GM23338 (cell line): ENCODE data around the gene FARP1. TPM values are rescaled to one million over a fixed set of nuclear protein-coding genes. Genes with fewer than 3 reads are reported as not detected.
A peak's percentile ranks its signal among the peaks of the same experiment; 100 is the strongest.

Experiments used
- ATAC-seq: fragments of 200-7000 bp; cut with Tn5 transposase; 3 replicates; pipeline ENCODE4 v1.9.1; 2020
- DNase-seq: peaks from one replicate; pipeline ENCODE4 v3.0.0-alpha.2; 2015; ENCODE audit warnings: low spot score
- H2AFZ ChIP-seq: fragments of 200-600 bp; sonication (generic); 2 replicates; pipeline ENCODE4 v1.8.0; 2016; ENCODE audit warnings: antibody characterized with exemption, mild to moderate bottlenecking, moderate library complexity
- H3F3A ChIP-seq: fragments of 200-600 bp; sonication (generic); replicated peaks from 2 replicates; pipeline ENCODE4 v1.8.0; 2017; ENCODE audit warnings: antibody characterized with exemption, mixed run types, low read depth
- H3K27ac ChIP-seq: fragments of 200-600 bp; sonication (generic); 2 replicates; pipeline ENCODE4 v1.6.1; 2016; ENCODE audit warnings: low read depth
- H3K27me3 ChIP-seq: fragments of 200-600 bp; sonication (generic); 2 replicates; pipeline ENCODE4 v1.8.0; 2016; ENCODE audit warnings: mild to moderate bottlenecking, mixed run types, moderate library complexity; ENCODE audit not compliant: insufficient read depth
- H3K36me3 ChIP-seq: fragments of 200-600 bp; sonication (generic); 2 replicates; pipeline ENCODE4 v1.8.0; 2016; ENCODE audit warnings: mild to moderate bottlenecking; ENCODE audit not compliant: insufficient read depth
- H3K4me1 ChIP-seq: fragments of 200-600 bp; sonication (generic); 2 replicates; pipeline ENCODE4 v1.8.0; 2016; ENCODE audit warnings: mild to moderate bottlenecking, moderate library complexity; ENCODE audit not compliant: insufficient read depth
- H3K4me2 ChIP-seq: fragments of 200-600 bp; sonication (generic); 2 replicates; pipeline ENCODE4 v1.7.1; 2017; ENCODE audit warnings: mixed run types
- H3K4me3 ChIP-seq: fragments of 200-600 bp; sonication (generic); 2 replicates; pipeline ENCODE4 v1.6.1; 2016; ENCODE audit warnings: mixed run types
- H3K79me2 ChIP-seq: fragments of 200-600 bp; sonication (generic); replicated peaks from 2 replicates; pipeline ENCODE4 v1.8.0; 2017; ENCODE audit warnings: mild to moderate bottlenecking; ENCODE audit not compliant: insufficient read depth
- H3K9me2 ChIP-seq: fragments of 200-600 bp; sonication (generic); 2 replicates; pipeline ENCODE4 v1.8.0; 2017; ENCODE audit not compliant: insufficient read depth
- H4K20me1 ChIP-seq: fragments of 200-600 bp; sonication (generic); replicated peaks from 2 replicates; pipeline ENCODE4 v1.8.0; 2017; ENCODE audit warnings: mild to moderate bottlenecking; ENCODE audit not compliant: insufficient read depth
- H3K27ac Mint-ChIP-seq: 2 replicates; pipeline ENCODE4 v1.8.0; 2020; ENCODE audit warnings: inconsistent platforms, mild to moderate bottlenecking, moderate library complexity, mixed read lengths
- H3K27me3 Mint-ChIP-seq: 3 replicates; pipeline ENCODE4 v1.8.0; 2022; ENCODE audit warnings: low read depth, mild to moderate bottlenecking, moderate library complexity, mixed read lengths, inconsistent platforms; ENCODE audit not compliant: insufficient read depth, poor library complexity
- H3K36me3 Mint-ChIP-seq: 3 replicates; pipeline ENCODE4 v1.8.0; 2021; ENCODE audit warnings: low read depth, mild to moderate bottlenecking, inconsistent platforms, moderate library complexity, mixed read lengths
- H3K4me1 Mint-ChIP-seq: 3 replicates; pipeline ENCODE4 v1.8.0; 2020; ENCODE audit warnings: mild to moderate bottlenecking, inconsistent platforms, mixed read lengths
- H3K4me3 Mint-ChIP-seq: 3 replicates; pipeline ENCODE4 v1.8.0; 2021; ENCODE audit warnings: moderate library complexity, mild to moderate bottlenecking, inconsistent platforms, mixed read lengths
- H3K9me3 Mint-ChIP-seq: 3 replicates; pipeline ENCODE4 v1.8.0; 2020; ENCODE audit warnings: moderate library complexity, mild to moderate bottlenecking, inconsistent platforms, mixed read lengths
- EZH2phosphoT487 ChIP-seq: fragments of 200-600 bp; sonication (generic); IDR thresholded peaks from one replicate; pipeline ENCODE4 v1.8.1; 2018; ENCODE audit warnings: antibody characterized with exemption; ENCODE audit not compliant: unreplicated experiment
- POLR2AphosphoS5 ChIP-seq: IDR thresholded peaks from 2 replicates; pipeline ENCODE4 v1.6.1; 2016; ENCODE audit warnings: antibody characterized with exemption, low read depth
- STAT1 ChIP-seq: IDR thresholded peaks from one replicate; pipeline ENCODE4 v1.6.1; 2016; ENCODE audit warnings: antibody characterized with exemption; ENCODE audit not compliant: unreplicated experiment
- polyA plus RNA-seq: library from polyadenylated mRNA; unstranded; fragments of >200 nt; fragmentation: Nextera tagmentation; extraction: Ambion mirVana; gene quantifications from 2 replicates; pipeline ENCODE4 v1.2.1, GENCODE V29; 2016
- total RNA-seq: library from RNA; depleted of rRNA; stranded (reverse); fragments of >200 nt; shearing (Covaris generic); gene quantifications from 2 replicates; pipeline ENCODE4 v1.2.3, GENCODE V29; 2014
- TF ChIP-seq, protein P1 (sequence below): IDR thresholded peaks from one replicate; pipeline ENCODE4 v1.6.1; 2018; ENCODE audit warnings: antibody characterized with exemption; ENCODE audit not compliant: unreplicated experiment
- TF ChIP-seq, protein P2 (sequence below), 2 experiments: fragments of 200-600 bp in 1 of 2; sonication (generic) in 1 of 2; conservative IDR thresholded peaks; 2 replicates each; pipeline versions ENCODE4 v1.5.1 to v1.6.1; 2016 to 2017; ENCODE audit warnings: antibody characterized with exemption in 2 of 2, low read depth in 2 of 2, mild to moderate bottlenecking in 2 of 2, moderate library complexity in 1 of 2

FARP1 gene
- total and polyA plus RNA-seq, 2 experiments from 2014 or later: 53.6 to 82.5 TPM

DNA sequence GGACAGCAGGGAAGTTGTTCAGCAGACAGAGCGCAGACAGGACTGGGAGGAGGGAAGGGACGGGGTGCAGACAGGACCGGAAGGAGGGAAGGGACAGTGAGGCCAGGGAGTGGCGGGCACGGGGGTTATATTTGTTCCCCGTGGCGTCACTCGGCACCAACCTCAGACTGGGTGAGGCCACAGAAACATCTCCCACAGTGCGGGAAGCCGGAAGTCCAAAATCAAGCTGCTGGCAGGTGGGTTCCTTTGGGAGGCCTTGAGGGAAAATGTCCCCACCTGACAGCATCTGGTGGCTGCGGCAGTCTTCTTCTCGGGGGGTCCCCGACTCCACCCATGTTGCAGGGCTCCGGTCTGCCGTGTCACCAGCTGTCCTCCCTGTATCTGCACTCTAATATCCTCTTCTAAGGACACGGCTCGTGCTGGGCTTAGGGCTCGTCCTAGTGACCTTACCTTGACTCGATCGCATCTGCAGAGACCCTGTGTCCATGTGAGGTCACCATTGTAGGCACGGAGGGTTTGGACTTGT lies 301.0 kb downstream of the FARP1 start (continued):
- TF ChIP-seq, protein P1, sequence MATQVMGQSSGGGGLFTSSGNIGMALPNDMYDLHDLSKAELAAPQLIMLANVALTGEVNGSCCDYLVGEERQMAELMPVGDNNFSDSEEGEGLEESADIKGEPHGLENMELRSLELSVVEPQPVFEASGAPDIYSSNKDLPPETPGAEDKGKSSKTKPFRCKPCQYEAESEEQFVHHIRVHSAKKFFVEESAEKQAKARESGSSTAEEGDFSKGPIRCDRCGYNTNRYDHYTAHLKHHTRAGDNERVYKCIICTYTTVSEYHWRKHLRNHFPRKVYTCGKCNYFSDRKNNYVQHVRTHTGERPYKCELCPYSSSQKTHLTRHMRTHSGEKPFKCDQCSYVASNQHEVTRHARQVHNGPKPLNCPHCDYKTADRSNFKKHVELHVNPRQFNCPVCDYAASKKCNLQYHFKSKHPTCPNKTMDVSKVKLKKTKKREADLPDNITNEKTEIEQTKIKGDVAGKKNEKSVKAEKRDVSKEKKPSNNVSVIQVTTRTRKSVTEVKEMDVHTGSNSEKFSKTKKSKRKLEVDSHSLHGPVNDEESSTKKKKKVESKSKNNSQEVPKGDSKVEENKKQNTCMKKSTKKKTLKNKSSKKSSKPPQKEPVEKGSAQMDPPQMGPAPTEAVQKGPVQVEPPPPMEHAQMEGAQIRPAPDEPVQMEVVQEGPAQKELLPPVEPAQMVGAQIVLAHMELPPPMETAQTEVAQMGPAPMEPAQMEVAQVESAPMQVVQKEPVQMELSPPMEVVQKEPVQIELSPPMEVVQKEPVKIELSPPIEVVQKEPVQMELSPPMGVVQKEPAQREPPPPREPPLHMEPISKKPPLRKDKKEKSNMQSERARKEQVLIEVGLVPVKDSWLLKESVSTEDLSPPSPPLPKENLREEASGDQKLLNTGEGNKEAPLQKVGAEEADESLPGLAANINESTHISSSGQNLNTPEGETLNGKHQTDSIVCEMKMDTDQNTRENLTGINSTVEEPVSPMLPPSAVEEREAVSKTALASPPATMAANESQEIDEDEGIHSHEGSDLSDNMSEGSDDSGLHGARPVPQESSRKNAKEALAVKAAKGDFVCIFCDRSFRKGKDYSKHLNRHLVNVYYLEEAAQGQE: no peak
- TF ChIP-seq, protein P2, sequence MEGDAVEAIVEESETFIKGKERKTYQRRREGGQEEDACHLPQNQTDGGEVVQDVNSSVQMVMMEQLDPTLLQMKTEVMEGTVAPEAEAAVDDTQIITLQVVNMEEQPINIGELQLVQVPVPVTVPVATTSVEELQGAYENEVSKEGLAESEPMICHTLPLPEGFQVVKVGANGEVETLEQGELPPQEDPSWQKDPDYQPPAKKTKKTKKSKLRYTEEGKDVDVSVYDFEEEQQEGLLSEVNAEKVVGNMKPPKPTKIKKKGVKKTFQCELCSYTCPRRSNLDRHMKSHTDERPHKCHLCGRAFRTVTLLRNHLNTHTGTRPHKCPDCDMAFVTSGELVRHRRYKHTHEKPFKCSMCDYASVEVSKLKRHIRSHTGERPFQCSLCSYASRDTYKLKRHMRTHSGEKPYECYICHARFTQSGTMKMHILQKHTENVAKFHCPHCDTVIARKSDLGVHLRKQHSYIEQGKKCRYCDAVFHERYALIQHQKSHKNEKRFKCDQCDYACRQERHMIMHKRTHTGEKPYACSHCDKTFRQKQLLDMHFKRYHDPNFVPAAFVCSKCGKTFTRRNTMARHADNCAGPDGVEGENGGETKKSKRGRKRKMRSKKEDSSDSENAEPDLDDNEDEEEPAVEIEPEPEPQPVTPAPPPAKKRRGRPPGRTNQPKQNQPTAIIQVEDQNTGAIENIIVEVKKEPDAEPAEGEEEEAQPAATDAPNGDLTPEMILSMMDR (conservative IDR thresholded peaks at IDR 0.05; ENCODE audit: low read depth in 2 of 2): no peak
- TF ChIP-seq EZH2phosphoT487: no peak

DNA sequence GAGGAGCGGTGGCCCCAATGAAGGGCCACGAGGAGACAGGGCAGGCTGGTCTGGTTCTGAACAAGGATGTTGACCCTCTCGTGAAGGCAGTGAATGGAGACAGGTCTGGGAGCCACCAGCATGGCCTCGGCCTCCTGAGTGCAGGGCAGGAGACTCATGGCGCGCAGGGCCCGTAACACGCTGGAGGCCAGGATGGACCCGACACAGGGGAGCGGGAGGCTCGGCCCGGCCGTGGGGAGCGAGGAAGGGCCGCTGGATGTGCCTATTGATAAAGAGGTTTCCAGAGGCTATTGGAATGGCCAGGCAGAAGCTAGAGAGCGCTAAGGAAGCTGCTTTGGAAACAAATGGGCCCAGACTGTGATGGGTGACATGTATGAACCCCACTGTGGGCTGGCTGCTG lies 301.5 kb downstream of the FARP1 start:
- no peak overlapping the region for H3K4me3 Mint-ChIP-seq
- Histone ChIP-seq H3K4me3 (no peak overlapping the region), H2AFZ (no peak overlapping the region), H3K27ac (no peak overlapping the region), H3K27me3 (no peaks in the 10 kb centered on the region), H3K36me3 (peaks cover 10% of the 10 kb centered on the region; the same call in 1 of the 2 replicates), H3K4me2 (no peak overlapping the region), H3F3A (peaks cover 6% of the 10 kb centered on the region; the same call in 1 of the 2 replicates), H3K4me1 (peaks cover 5% of the 10 kb centered on the region), H3K9me2 (no peaks in the 10 kb centered on the region), H3K79me2 (0 out of 2 replicates have a peak, but pooled peaks cover 1% of the 10 kb centered on the region), H4K20me1 (no peaks in the 10 kb centered on the region)
- DNase-seq (no peak), ATAC-seq (no peak)
- H3K27me3 Mint-ChIP-seq: peaks cover 30% of the 10 kb centered on the region
- H3K9me3 Mint-ChIP-seq: no peaks in the 10 kb centered on the region; the same call in 2 of the 3 replicates
- H3K27ac Mint-ChIP-seq: peak overlapping the region; percentile 17; the same call in 1 of the 2 replicates
- H3K36me3 Mint-ChIP-seq: peaks cover 37% of the 10 kb centered on the region
- H3K4me1 Mint-ChIP-seq: peaks cover 16% of the 10 kb centered on the region
- TF ChIP-seq POLR2AphosphoS5 (0 out of 2 replicates have a peak, but pooled peaks have one; percentile 28), STAT1 (no peak)

DNA sequence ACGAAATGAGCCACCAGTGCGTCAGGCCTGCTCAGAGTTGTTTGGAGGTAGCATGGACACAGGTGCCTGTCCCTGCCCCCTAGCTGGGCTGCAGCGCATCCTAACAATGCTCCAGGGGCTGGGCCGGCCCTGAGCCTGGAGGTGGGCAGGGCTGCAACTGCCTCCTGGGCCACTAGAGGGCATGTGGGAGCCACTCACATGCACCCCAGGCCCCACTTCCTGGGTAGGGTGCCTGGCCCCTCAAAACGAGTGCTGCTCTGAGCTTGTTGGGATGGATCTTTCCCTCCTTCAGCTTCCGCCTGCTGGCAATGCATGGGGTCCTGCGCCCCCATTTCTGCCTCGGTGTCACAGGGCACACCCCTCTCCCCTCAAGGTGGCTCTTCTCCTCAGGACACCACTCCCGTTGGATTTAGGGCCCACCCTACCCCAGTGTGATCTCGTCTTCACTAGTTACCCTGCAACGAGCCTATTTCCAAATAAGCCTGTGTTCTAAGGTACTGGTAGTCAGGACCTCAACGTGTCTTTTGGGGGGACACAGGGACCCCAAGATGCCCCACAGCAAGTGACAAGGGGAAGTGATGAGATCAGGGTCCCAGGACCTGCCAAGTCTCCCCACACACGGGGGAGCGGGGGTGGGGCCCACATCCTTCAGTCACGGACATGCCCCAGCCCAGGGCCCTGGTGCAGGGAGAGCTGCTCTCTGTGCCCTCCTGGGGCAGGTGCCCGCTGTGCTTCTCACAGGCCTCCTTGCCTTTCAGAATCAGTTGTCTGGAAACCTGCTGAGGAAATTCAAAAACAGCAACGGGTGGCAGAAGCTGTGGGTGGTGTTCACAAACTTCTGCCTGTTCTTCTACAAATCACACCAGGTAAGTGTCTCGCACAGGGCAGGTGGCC lies 302.7 kb downstream of the FARP1 start:
- Histone ChIP-seq H3K79me2 (0 out of 2 replicates have a peak, but pooled peaks cover 3% of the 10 kb centered on the region), H3K9me2 (no peaks in the 10 kb centered on the region), H2AFZ (no peak overlapping the region), H3K4me3 (no peak overlapping the region), H4K20me1 (no peaks in the 10 kb centered on the region), H3K27ac (peak overlapping the region; percentile 63), H3K4me2 (no peak overlapping the region), H3K4me1 (peaks cover 14% of the 10 kb centered on the region), H3K27me3 (no peaks in the 10 kb centered on the region), H3K36me3 (peaks cover 10% of the 10 kb centered on the region; the same call in 1 of the 2 replicates), H3F3A (peaks cover 7% of the 10 kb centered on the region; the same call in 1 of the 2 replicates)
- Mint-ChIP-seq H3K27me3 (peaks cover 30% of the 10 kb centered on the region), H3K4me3 (no peak overlapping the region), H3K9me3 (no peaks in the 10 kb centered on the region; the same call in 2 of the 3 replicates), H3K27ac (peak overlapping the region; percentile 89), H3K4me1 (peaks cover 27% of the 10 kb centered on the region), H3K36me3 (peaks cover 40% of the 10 kb centered on the region)
- no peak for TF ChIP-seq STAT1
- TF ChIP-seq, protein P2 (conservative IDR thresholded peaks at IDR 0.05; ENCODE audit: low read depth in 2 of 2): peak; percentile 78 to 98
- DNase-seq (peak; percentile 91), ATAC-seq (peak; percentile 86)
